Tibial nerve (tissue), 4 donors: ENCODE results near the gene ATP1A2.

Experiments used
- EP300 ChIP-seq, 2 donors: sonication (generic); formaldehyde crosslinking; IDR thresholded peaks; one replicate each; pipeline ENCODE4 v1.6.1; 2017; ENCODE audit warnings: antibody characterized with exemption in 2 of 2, mild to moderate bottlenecking in 1 of 2
- TF ChIP-seq, protein P1 (sequence below), 5 experiments: fragments of 200-600 bp in 3 of 5; fragments of 450-650 bp in 2 of 5; sonication (generic) in 3 of 5; IDR thresholded peaks; one replicate each; pipeline ENCODE4 v1.5.1; 2016 to 2019; ENCODE audit warnings: antibody characterized with exemption in 5 of 5, mild to moderate bottlenecking in 3 of 5, moderate library complexity in 2 of 5

DNA sequence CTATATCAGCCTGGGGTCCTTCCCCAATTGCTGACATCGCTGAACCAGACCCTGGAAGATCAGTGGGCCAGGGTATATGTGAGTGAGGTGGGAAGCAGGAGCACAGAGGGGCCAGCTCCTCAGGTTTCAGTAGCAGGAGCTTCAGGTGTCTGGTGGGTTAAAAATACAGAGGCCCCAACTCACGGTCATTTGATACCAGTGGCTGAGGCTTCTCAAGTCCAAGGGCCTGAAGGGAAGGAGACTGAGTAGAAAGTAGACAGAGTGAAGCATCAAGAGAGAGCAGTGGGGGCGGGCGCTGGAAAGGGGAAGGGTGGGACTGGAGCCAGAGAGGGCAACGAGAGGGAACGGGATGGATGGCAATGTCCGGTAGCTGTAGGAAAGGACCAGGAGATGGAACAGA lies 72.8 kb downstream of the ATP1A2 start:
- TF ChIP-seq, protein P1, sequence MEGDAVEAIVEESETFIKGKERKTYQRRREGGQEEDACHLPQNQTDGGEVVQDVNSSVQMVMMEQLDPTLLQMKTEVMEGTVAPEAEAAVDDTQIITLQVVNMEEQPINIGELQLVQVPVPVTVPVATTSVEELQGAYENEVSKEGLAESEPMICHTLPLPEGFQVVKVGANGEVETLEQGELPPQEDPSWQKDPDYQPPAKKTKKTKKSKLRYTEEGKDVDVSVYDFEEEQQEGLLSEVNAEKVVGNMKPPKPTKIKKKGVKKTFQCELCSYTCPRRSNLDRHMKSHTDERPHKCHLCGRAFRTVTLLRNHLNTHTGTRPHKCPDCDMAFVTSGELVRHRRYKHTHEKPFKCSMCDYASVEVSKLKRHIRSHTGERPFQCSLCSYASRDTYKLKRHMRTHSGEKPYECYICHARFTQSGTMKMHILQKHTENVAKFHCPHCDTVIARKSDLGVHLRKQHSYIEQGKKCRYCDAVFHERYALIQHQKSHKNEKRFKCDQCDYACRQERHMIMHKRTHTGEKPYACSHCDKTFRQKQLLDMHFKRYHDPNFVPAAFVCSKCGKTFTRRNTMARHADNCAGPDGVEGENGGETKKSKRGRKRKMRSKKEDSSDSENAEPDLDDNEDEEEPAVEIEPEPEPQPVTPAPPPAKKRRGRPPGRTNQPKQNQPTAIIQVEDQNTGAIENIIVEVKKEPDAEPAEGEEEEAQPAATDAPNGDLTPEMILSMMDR (IDR thresholded peaks at IDR 0.05): no peak
- no peak for TF ChIP-seq EP300 (IDR thresholded peaks at IDR 0.05)
